GM18951 (cell line): ENCODE results near the gene CBLC.

ENCODE experiments used
- POLR2A ChIP-seq: IDR thresholded peaks from 4 replicates; pipeline ENCODE4 v1.6.1; 2011; ENCODE audit warnings: mild to moderate bottlenecking; ENCODE audit not compliant: insufficient read length, insufficient read depth; ENCODE audit errors: extremely low read depth
- in situ Hi-C: fragments of 300-500 bp; cut with MboI; formaldehyde crosslinking; loops from one replicate; pipeline ENCODE4 v1.12.0; 2022; ENCODE audit warnings: low sequenced_read_pairs, mixed read lengths, inconsistent platforms; ENCODE audit not compliant: unreplicated experiment

CBLC gene

GRCh38 chr19:44807652-44808462, 30.2 kb downstream of the CBLC start:
- in situ Hi-C loops = no loop called here
- no peak for TF ChIP-seq POLR2A

- no peak for TF ChIP-seq POLR2A
- in situ Hi-C loops = no loop called here
Measured at GRCh38 chr19:44808463-44809371, 31.0 kb downstream of the CBLC start, which contains the start of gene BCAM. Gene BCAM, plus strand, starts transcription at chr19:44809103. Its CDS starts 22 bp downstream, at chr19:44809125.

- in situ Hi-C loops = no loop called here
- no peak for TF ChIP-seq POLR2A
Measured at GRCh38 chr19:44809577-44810233, 32.0 kb downstream of the CBLC start.

GRCh38 chr19:44810234-44811121, 32.8 kb downstream of the CBLC start:
- no peak for TF ChIP-seq POLR2A
- in situ Hi-C loops = no loop called here

GRCh38 chr19:44811122-44811419, 33.4 kb downstream of the CBLC start:
- no peak for TF ChIP-seq POLR2A
- in situ Hi-C loops = no loop called here

GRCh38 chr19:44812142-44812718, 34.5 kb downstream of the CBLC start:
- in situ Hi-C loops = no loop called here
- no peak for TF ChIP-seq POLR2A

- no peak for TF ChIP-seq POLR2A
- in situ Hi-C loops = no loop called here
Measured at GRCh38 chr19:44813070-44813840, 35.6 kb downstream of the CBLC start.

- no peak for TF ChIP-seq POLR2A
- in situ Hi-C loops = no loop called here
Measured at GRCh38 chr19:44813841-44814470, 36.3 kb downstream of the CBLC start.

- no peak for TF ChIP-seq POLR2A
- in situ Hi-C loops = no loop called here
Measured at GRCh38 chr19:44814517-44814916, 36.8 kb downstream of the CBLC start.

GRCh38 chr19:44816301-44816700, 38.6 kb downstream of the CBLC start:
- TF ChIP-seq POLR2A = no peak
- in situ Hi-C loops = no loop called here
